ACHN (cell line): ENCODE results near the gene SC5D.

Experiments used
- DNase-seq: peaks from one replicate; pipeline ENCODE4 v3.0.0-alpha.2; 2015
- in situ Hi-C: cut with HindIII; loops from 2 replicates; pipeline ENCODE4 v1.10.0; 2017; ENCODE audit warnings: low sequenced_read_pairs, low pct_ligation_motif_present, low pct_unique_long_range_greater_than_20kb

The SC5D gene

DNA sequence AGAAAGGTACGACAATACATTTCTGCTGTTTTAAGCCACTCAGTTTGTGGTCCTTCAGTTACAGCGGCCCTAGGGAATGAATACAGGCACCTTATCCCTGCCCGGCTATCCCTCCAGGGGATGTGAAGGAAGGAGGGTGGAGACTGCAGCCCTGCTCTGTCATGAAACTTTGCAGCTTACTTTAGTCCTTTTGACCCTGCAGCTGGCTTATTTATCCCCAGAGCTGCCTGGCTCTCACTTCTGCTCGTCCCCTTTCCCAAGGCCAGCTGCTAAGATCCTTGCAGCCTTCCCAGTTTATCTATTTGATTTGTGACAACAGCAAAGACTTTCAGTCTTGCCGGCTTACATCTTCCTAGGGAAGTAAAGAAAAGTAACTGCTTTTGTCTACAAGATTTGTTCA is 55.2 kb downstream of the SC5D start:
- DNase-seq: no peak
- in situ Hi-C loops: no loop called here

DNA sequence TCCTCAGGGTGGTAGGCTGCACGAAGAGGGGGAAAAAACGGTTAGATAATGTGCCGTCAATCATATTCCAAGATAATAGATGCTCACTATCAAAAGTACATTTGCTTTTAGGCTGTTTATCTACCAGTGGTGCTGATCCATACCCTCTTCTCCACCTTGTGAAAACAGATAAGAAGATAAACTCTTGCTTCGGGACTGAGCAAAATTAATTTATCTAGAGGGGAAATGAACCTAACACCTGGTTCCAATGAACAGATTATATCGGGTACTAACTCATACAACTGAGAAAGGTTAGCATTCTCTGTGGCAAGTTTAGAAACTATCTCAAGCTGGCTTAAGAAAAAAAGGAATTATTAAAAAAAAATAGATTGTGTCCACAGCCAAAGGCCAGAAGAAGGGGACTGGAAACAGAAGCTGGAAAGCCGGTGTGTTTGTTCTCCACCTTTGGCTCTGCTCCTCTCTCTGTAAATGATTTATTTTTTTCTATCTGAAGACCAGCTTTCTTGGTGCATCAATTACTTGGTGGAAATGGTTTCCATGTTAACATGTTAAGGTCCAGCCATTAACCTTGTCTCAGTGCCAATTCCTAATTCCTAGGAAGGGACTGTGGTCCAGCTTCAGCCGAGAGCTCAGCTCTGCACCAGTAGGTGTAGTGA is 55.8 kb downstream of the SC5D start:
- in situ Hi-C loops: no loop called here
- no peak for DNase-seq

DNA sequence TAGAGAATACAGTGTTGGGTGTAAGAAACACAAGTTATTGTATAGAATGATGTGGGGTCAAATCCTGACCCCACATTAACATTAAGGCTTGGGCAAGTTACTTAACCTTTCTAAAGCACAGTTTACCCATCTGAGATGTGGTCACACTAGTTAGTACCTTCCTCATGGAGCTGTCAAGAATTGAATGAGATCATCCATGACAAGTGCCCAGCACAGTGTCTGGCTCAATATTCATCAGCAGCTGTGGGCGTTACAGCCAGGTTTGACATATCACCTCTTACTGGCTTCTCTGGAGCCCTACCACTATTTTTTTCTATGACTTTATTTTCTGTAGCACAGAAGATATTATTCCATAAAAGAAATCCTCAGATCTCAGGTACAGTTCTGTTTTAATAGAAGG is 57.2 kb downstream of the SC5D start:
- in situ Hi-C loops: no loop called here
- no peak for DNase-seq

GRCh38 chr11:121350314-121351082 is 57.9 kb downstream of the SC5D start:
- in situ Hi-C loops: no loop called here
- DNase-seq: no peak

DNA sequence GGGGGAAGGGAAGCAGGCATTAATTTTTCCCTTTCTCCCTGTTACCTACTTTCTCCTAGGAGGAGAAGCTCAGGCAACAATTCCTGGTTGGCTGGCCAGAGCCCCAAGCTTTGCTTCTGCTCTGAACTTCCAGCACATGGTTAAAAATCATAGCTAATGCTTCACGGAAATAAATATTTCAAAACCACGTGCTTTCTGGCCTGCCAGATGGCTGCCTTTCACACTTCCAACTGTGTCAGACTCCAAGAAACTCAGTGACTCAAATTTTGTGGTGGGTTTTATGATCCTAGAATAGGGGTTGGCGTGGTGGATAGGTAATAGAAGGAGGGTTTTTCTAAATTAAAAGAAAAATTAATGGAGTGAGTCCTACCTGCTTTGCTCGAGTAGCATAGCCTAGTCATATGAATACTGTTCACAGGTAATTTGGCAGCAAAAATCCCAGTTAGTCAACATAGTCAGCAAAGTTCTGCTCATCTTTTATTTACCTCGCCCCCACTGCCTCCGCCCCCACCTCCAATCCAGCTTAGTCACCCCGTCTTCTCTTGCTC is 58.6 kb downstream of the SC5D start:
- no peak for DNase-seq
- in situ Hi-C loops: no loop called here

DNA sequence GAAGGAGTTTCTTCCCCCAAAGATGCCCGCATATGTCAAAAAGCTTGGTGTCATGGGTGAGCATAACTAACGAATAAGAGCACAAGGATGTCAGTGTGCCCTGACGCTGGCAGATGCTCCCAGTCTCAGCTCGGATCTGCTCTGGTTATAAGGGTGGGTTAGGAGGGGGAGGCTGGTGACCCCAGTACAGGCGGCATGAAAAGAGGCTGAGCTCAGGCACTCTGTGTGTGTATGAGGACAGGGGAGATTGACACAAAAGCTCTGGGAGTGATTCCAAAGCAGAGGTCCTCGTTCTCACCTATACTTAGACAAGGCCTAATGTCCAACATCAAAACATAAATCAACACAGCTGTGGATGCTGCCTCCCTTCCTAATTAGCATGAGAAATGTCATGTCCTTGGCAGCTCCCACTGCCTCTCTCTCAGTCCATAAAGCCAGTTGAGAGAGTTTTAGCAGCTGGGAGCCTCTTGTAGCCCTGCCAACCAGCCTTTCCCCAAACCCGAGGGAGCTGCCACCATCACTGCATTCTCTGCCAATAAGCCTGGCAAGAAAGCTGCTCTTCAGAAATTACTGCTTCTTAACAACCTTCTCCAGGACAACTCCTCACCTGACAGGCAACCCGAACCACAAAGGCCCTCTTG is 59.8 kb downstream of the SC5D start:
- DNase-seq: no peak
- in situ Hi-C loops: no loop called here

DNA sequence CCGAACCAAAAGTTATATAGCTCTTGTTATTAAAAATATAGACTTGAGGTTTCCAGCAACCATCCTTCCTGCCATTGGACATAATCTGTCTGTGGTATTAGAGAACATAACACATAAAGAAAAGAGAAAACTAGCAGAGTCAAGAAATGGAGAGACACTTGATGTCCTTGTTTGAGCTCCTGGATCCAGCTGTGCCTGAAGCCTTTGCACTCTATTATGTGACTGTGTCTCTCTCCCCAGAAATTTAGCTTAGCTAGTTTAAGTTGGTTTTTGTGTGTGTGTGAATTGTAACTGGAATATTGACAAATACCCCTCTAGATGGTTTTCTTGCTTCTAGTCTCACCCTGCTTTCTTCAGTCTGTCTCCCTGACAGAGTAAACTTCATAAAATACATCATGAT is 61.6 kb downstream of the SC5D start:
- DNase-seq: no peak
- in situ Hi-C loops: no loop called here

- in situ Hi-C loops: no loop called here
- DNase-seq: no peak
Measured at GRCh38 chr11:121356357-121356756, 63.8 kb downstream of the SC5D start.
